Caco-2 (cell line): ENCODE measurements around the gene S100PBP. TPM values are rescaled to one million over a fixed set of nuclear protein-coding genes. Genes with fewer than 3 reads are reported as not detected.

Source experiments
- BruUV-seq: library from RNA; stranded (reverse); fragments of 400-500 nt; replicated peaks from 2 replicates; lab custom pipeline; 2021; lab: Mats Ljungman, UMichigan
- CTCF ChIA-PET: fragments of 300-600 bp; sonication (Branson Sonifier 250); formaldehyde crosslinking; loops from one replicate; lab custom pipeline; 2022; ENCODE audit warnings: antibody characterized with exemption; lab: Charles Lee
- POLR2A ChIA-PET: fragments of 300-600 bp; sonication (Branson Sonifier 250); formaldehyde crosslinking; loops from one replicate; lab custom pipeline; 2022; ENCODE audit warnings: antibody characterized with exemption; lab: Charles Lee
- DNase-seq, 2 experiments: peaks; one replicate each; pipeline versions ENCODE4 v3.0.0 to v3.0.0-alpha.2; 2020 to 2022
- H3K27me3 ChIP-seq: replicated peaks from 2 replicates; pipeline ENCODE4 v1.6.0; 2011; ENCODE audit warnings: low read length; ENCODE audit not compliant: control insufficient read depth, insufficient read depth
- H3K36me3 ChIP-seq: 2 replicates; pipeline ENCODE4 v1.5.1; 2011; ENCODE audit warnings: low read length; ENCODE audit not compliant: control insufficient read depth, insufficient read depth
- H3K4me1 ChIP-seq: fragments of 250-450 bp; sonication (Bioruptor Pico); 2 replicates; pipeline ENCODE4 v1.5.1; 2020; ENCODE audit warnings: mild to moderate bottlenecking
- H3K4me3 ChIP-seq: 2 replicates; pipeline ENCODE4 v1.5.1; 2011; ENCODE audit warnings: low read depth, mild to moderate bottlenecking, control low read depth, low read length
- H3K9me3 ChIP-seq: fragments of 250-450 bp; sonication (Bioruptor Pico); 2 replicates; pipeline ENCODE4 v1.5.1; 2020; ENCODE audit warnings: mild to moderate bottlenecking, moderate library complexity
- H3K27ac Mint-ChIP-seq: one replicate; pipeline ENCODE4 v1.8.0; 2022; ENCODE audit warnings: mixed read lengths; ENCODE audit not compliant: unreplicated experiment
- H3K27me3 Mint-ChIP-seq: one replicate; pipeline ENCODE4 v1.8.0; 2022; ENCODE audit warnings: mixed read lengths; ENCODE audit not compliant: insufficient read depth, unreplicated experiment
- H3K36me3 Mint-ChIP-seq: one replicate; pipeline ENCODE4 v1.8.0; 2022; ENCODE audit warnings: mild to moderate bottlenecking, mixed read lengths; ENCODE audit not compliant: insufficient read depth, unreplicated experiment
- H3K4me1 Mint-ChIP-seq: one replicate; pipeline ENCODE4 v1.8.0; 2022; ENCODE audit warnings: low read depth, mixed read lengths; ENCODE audit not compliant: unreplicated experiment
- H3K4me3 Mint-ChIP-seq: one replicate; pipeline ENCODE4 v1.8.0; 2022; ENCODE audit warnings: mild to moderate bottlenecking, moderate library complexity, mixed read lengths; ENCODE audit not compliant: unreplicated experiment
- H3K9me3 Mint-ChIP-seq: one replicate; pipeline ENCODE4 v1.8.0; 2022; ENCODE audit warnings: mixed read lengths; ENCODE audit not compliant: unreplicated experiment
- CTCF ChIP-seq, 2 experiments: fragments of 200-600 bp in 1 of 2; IDR thresholded peaks; 1 replicate in 1 of 2; 2 replicates in 1 of 2; pipeline versions ENCODE4 v1.5.1 to v1.8.0; 2011 to 2022; ENCODE audit warnings: antibody characterized with exemption in 1 of 2, control low read depth in 1 of 2, inconsistent platforms in 1 of 2, low read depth in 1 of 2, low read length in 1 of 2, mild to moderate bottlenecking in 1 of 2, moderate library complexity in 1 of 2; ENCODE audit not compliant: insufficient read depth in 1 of 2, severe bottlenecking in 1 of 2, unreplicated experiment in 1 of 2
- intact Hi-C: fragments of 100-400 bp; cut with micrococcal nuclease; formaldehyde crosslinking; loops from one replicate; pipeline ENCODE4 v1.10.0; 2022; ENCODE audit not compliant: unreplicated experiment
- total RNA-seq: library from RNA; stranded (reverse); gene quantifications from 2 replicates; pipeline ENCODE4 v1.2.3, GENCODE V29; 2022

S100PBP gene
- total RNA-seq, 1 experiment from 2014 or later: 23.8 TPM

- no peak overlapping the region for H3K27ac Mint-ChIP-seq
- BruUV-seq: no TSS peak
- H3K4me1 ChIP-seq: no peaks in the 10 kb centered on the region
- no peak for DNase-seq
- peaks cover 4% of the 10 kb centered on the region for H3K36me3 Mint-ChIP-seq
- H3K27me3 ChIP-seq: no peaks in the 10 kb centered on the region
- CTCF ChIA-PET: no interaction called here
- H3K9me3 Mint-ChIP-seq: no peaks in the 10 kb centered on the region
- TF ChIP-seq CTCF (IDR thresholded peaks at IDR 0.05; ENCODE audit: insufficient read depth in 1 of 2, low read depth in 1 of 2, low read length in 1 of 2, severe bottlenecking in 1 of 2, unreplicated experiment in 1 of 2): no peak
- intact Hi-C loops: no loop called here
- no peak overlapping the region for H3K4me3 Mint-ChIP-seq
- POLR2A ChIA-PET: no interaction called here
- no peak overlapping the region for H3K4me3 ChIP-seq
- peaks cover 6% of the 10 kb centered on the region for H3K4me1 Mint-ChIP-seq
- H3K36me3 ChIP-seq: no peaks in the 10 kb centered on the region
- no peaks in the 10 kb centered on the region for H3K9me3 ChIP-seq
- peaks cover 3% of the 10 kb centered on the region for H3K27me3 Mint-ChIP-seq
These were observed 70.2 kb downstream of the S100PBP start for GRCh38 chr1:32887623-32888022.

GRCh38 chr1:32888134-32888533, 70.7 kb downstream of the S100PBP start:
- H3K27me3 ChIP-seq: no peaks in the 10 kb centered on the region
- H3K9me3 Mint-ChIP-seq: no peaks in the 10 kb centered on the region
- ChIA-PET CTCF (no interaction called here), POLR2A (no interaction called here)
- peaks cover 8% of the 10 kb centered on the region for H3K4me1 Mint-ChIP-seq
- peaks cover 3% of the 10 kb centered on the region for H3K27me3 Mint-ChIP-seq
- no peak overlapping the region for H3K27ac Mint-ChIP-seq
- H3K36me3 ChIP-seq: no peaks in the 10 kb centered on the region
- no peak overlapping the region for H3K4me3 Mint-ChIP-seq
- no peak overlapping the region for H3K4me3 ChIP-seq
- no peak for TF ChIP-seq CTCF (IDR thresholded peaks at IDR 0.05; ENCODE audit: insufficient read depth in 1 of 2, low read depth in 1 of 2, low read length in 1 of 2, severe bottlenecking in 1 of 2, unreplicated experiment in 1 of 2)
- intact Hi-C loops: no loop called here
- no peak for DNase-seq
- no TSS peak for BruUV-seq
- no peaks in the 10 kb centered on the region for H3K9me3 ChIP-seq
- peaks cover 7% of the 10 kb centered on the region for H3K36me3 Mint-ChIP-seq
- H3K4me1 ChIP-seq: no peaks in the 10 kb centered on the region

- DNase-seq: no peak
- Histone ChIP-seq H3K4me3 (no peak overlapping the region), H3K9me3 (no peaks in the 10 kb centered on the region), H3K27me3 (no peaks in the 10 kb centered on the region), H3K4me1 (no peaks in the 10 kb centered on the region), H3K36me3 (no peaks in the 10 kb centered on the region)
- Mint-ChIP-seq H3K27me3 (peaks cover 3% of the 10 kb centered on the region), H3K9me3 (no peaks in the 10 kb centered on the region), H3K36me3 (peaks cover 7% of the 10 kb centered on the region), H3K27ac (no peak overlapping the region), H3K4me3 (no peak overlapping the region), H3K4me1 (peaks cover 8% of the 10 kb centered on the region)
- no peak for TF ChIP-seq CTCF (IDR thresholded peaks at IDR 0.05; ENCODE audit: insufficient read depth in 1 of 2, low read depth in 1 of 2, low read length in 1 of 2, severe bottlenecking in 1 of 2, unreplicated experiment in 1 of 2)
- BruUV-seq: no TSS peak
- ChIA-PET POLR2A (no interaction called here), CTCF (no interaction called here)
- intact Hi-C loops: no loop called here
These were observed 71.4 kb downstream of the S100PBP start for GRCh38 chr1:32888677-32889420.
